PFSK-1 (cell line): ENCODE data around the gene PPP1R18.

Source experiments
- FOXP2 ChIP-seq: optimal IDR thresholded peaks from 2 replicates; pipeline ENCODE3; 2011; ENCODE audit warnings: borderline replicate concordance, control low read depth, inconsistent platforms; ENCODE audit not compliant: insufficient read depth; ENCODE audit errors: extremely low read length, extremely low read depth
- POLR2AphosphoS5 ChIP-seq: IDR thresholded peaks from 2 replicates; pipeline ENCODE4 v1.6.1; 2012; ENCODE audit warnings: low read depth, mild to moderate bottlenecking, control low read depth, low read length, moderate library complexity
- REST ChIP-seq, 2 experiments: IDR thresholded peaks; 2 replicates each; pipeline versions ENCODE4 v1.6.1 to v1.8.0; 2011 to 2012; ENCODE audit warnings: low read depth in 2 of 2, low read length in 2 of 2, control low read depth in 1 of 2, inconsistent platforms in 1 of 2, mild to moderate bottlenecking in 1 of 2, moderate library complexity in 1 of 2; ENCODE audit not compliant: insufficient read depth in 1 of 2
- SIN3A ChIP-seq: IDR thresholded peaks from 2 replicates; pipeline ENCODE4 v1.6.1; 2012; ENCODE audit warnings: mild to moderate bottlenecking, low read length, moderate library complexity, borderline replicate concordance; ENCODE audit not compliant: insufficient read depth
- TAF1 ChIP-seq: IDR thresholded peaks from 2 replicates; pipeline ENCODE4 v1.6.1; 2012; ENCODE audit warnings: low read length, control low read depth, borderline replicate concordance; ENCODE audit not compliant: insufficient read depth

- TF ChIP-seq REST (IDR thresholded peaks at IDR 0.05; ENCODE audit: insufficient read depth in 1 of 2, low read depth in 2 of 2, low read length in 2 of 2) = no peak
- TF ChIP-seq TAF1 = no peak
- no peak for TF ChIP-seq POLR2AphosphoS5
- TF ChIP-seq SIN3A = no peak
- TF ChIP-seq FOXP2 = no peak
These were observed 34.3 kb upstream of the PPP1R18 start for GRCh38 chr6:30720738-30721197.
